HL-60/S4 (cell line): ENCODE measurements around the gene FAM107B.
"Not testable (repeated sequence)": the region's sequence is repeated elsewhere in the genome, so short reads cannot be mapped to it uniquely, and the experiment has no call there.

Experiments used
- in situ Hi-C: fragments of 300-500 bp; cut with MboI; formaldehyde crosslinking; loops from 2 replicates; pipeline ENCODE4 v1.14.3; 2022; ENCODE audit warnings: low sequenced_read_pairs

Gene FAM107B

GRCh38 chr10:14639637-14640036 is 135.1 kb downstream of the FAM107B start:
- in situ Hi-C loops, result no loop called here

GRCh38 chr10:14635043-14635710 is 139.5 kb downstream of the FAM107B start:
- in situ Hi-C loops, result no loop called here

- in situ Hi-C loops, result not testable (repeated sequence)
Measured at GRCh38 chr10:14634572-14634971, 140.1 kb downstream of the FAM107B start.

GRCh38 chr10:14625765-14626525 is 148.8 kb downstream of the FAM107B start:
- in situ Hi-C loops, result no loop called here

- in situ Hi-C loops, result no loop called here
Measured at GRCh38 chr10:14625192-14625631, 149.5 kb downstream of the FAM107B start.

- in situ Hi-C loops, result no loop called here
Measured at GRCh38 chr10:14624600-14624999, 150.1 kb downstream of the FAM107B start.

GRCh38 chr10:14623931-14624330 is 150.8 kb downstream of the FAM107B start:
- in situ Hi-C loops, result no loop called here

- in situ Hi-C loops, result no loop called here
Measured at GRCh38 chr10:14621037-14621436, 153.7 kb downstream of the FAM107B start.

GRCh38 chr10:14618674-14619073 is 156.0 kb downstream of the FAM107B start:
- in situ Hi-C loops, result no loop called here

- in situ Hi-C loops, result no loop called here
Measured at GRCh38 chr10:14617852-14618251, 156.8 kb downstream of the FAM107B start.

GRCh38 chr10:14616955-14617730 is 157.6 kb downstream of the FAM107B start:
- in situ Hi-C loops, result no loop called here

GRCh38 chr10:14616465-14616864 is 158.2 kb downstream of the FAM107B start:
- in situ Hi-C loops, result no loop called here

GRCh38 chr10:14613588-14613920 is 161.1 kb downstream of the FAM107B start:
- in situ Hi-C loops, result no loop called here

- in situ Hi-C loops, result no loop called here
Measured at GRCh38 chr10:14612873-14613587, 161.7 kb downstream of the FAM107B start.

- in situ Hi-C loops, result no loop called here
Measured at GRCh38 chr10:14611968-14612693, 162.6 kb downstream of the FAM107B start.

- in situ Hi-C loops, result no loop called here
Measured at GRCh38 chr10:14609178-14609577, 165.5 kb downstream of the FAM107B start.

- in situ Hi-C loops, result no loop called here
Measured at GRCh38 chr10:14608381-14609001, 166.2 kb downstream of the FAM107B start.

- in situ Hi-C loops, result no loop called here
Measured at GRCh38 chr10:14606633-14607032, 168.1 kb downstream of the FAM107B start.

GRCh38 chr10:14605231-14605925 is 169.3 kb downstream of the FAM107B start:
- in situ Hi-C loops, result no loop called here
